ENCODE data around the gene TMEM187.

Gene TMEM187

GRCh38 chrX:153972368-153973126 lies at the start of gene TMEM187:
Gene TMEM187 (plus strand): TSS chrX:153972754. CDS start chrX:153982063, 9,309 bp downstream.
- DNase-seq (ENCODE audit: low spot score): peak; percentile 94

GRCh38 chrX:153922932-153923857 lies 49.4 kb upstream of the TMEM187 start:
- DNase-seq (ENCODE audit: low spot score): no peak

GRCh38 chrX:153924149-153924861 lies 48.2 kb upstream of the TMEM187 start:
- peak; percentile 62 for DNase-seq (ENCODE audit: low spot score)

- peak; percentile 85 for DNase-seq (ENCODE audit: low spot score)
Observed at GRCh38 chrX:153925387-153925738, 47.2 kb upstream of the TMEM187 start.

- peak; percentile 55 for DNase-seq (ENCODE audit: low spot score)
Observed at GRCh38 chrX:153925739-153926551, 46.6 kb upstream of the TMEM187 start, which contains the start of gene ARHGAP4. Gene ARHGAP4 (minus strand): TSS chrX:153926264. CDS start chrX:153926202, 62 bp downstream.

- DNase-seq (ENCODE audit: low spot score): no peak
Observed at GRCh38 chrX:153926552-153926857, 46.0 kb upstream of the TMEM187 start.

GRCh38 chrX:153926858-153927671 lies 45.5 kb upstream of the TMEM187 start:
- DNase-seq (ENCODE audit: low spot score): peak; percentile 92

- peak; percentile 60 for DNase-seq (ENCODE audit: low spot score)
Observed at GRCh38 chrX:153927672-153927921, 45.0 kb upstream of the TMEM187 start.

GRCh38 chrX:153927922-153928760 lies 44.4 kb upstream of the TMEM187 start:
- DNase-seq (ENCODE audit: low spot score): peak; percentile 94

GRCh38 chrX:153928846-153929245 lies 43.7 kb upstream of the TMEM187 start:
- peak; percentile 23 for DNase-seq (ENCODE audit: low spot score)

- no peak for DNase-seq (ENCODE audit: low spot score)
Observed at GRCh38 chrX:153929576-153929975, 43.0 kb upstream of the TMEM187 start.

- DNase-seq (ENCODE audit: low spot score): no peak
Observed at GRCh38 chrX:153930011-153930910, 42.3 kb upstream of the TMEM187 start.

- DNase-seq (ENCODE audit: low spot score): no peak
Observed at GRCh38 chrX:153931151-153931550, 41.4 kb upstream of the TMEM187 start.

- no peak for DNase-seq (ENCODE audit: low spot score)
Observed at GRCh38 chrX:153931748-153932147, 40.8 kb upstream of the TMEM187 start.

- DNase-seq (ENCODE audit: low spot score): no peak
Observed at GRCh38 chrX:153932220-153932915, 40.2 kb upstream of the TMEM187 start.

GRCh38 chrX:153933748-153934147 lies 38.8 kb upstream of the TMEM187 start:
- DNase-seq (ENCODE audit: low spot score): no peak

GRCh38 chrX:153934148-153934761 lies 38.3 kb upstream of the TMEM187 start:
- DNase-seq (ENCODE audit: low spot score): no peak

- DNase-seq (ENCODE audit: low spot score): peak; percentile 60
Observed at GRCh38 chrX:153934762-153935325, 37.7 kb upstream of the TMEM187 start, which contains the start of gene NAA10. Gene NAA10 (minus strand): TSS chrX:153935037. CDS start chrX:153934904, 133 bp downstream.

Data from NAMALWA (cell line).